ENCODE results near the gene FLRT2. TPM values are rescaled to one million over a fixed set of nuclear protein-coding genes. Genes with fewer than 3 reads are reported as not detected.

The FLRT2 gene
- total RNA-seq, 1 experiment from 2014 or later, result 0.17 TPM

- ChIA-PET CTCF (no interaction called here), RAD21 (ENCODE audit: low non-redundant PET in 1 of 2, low total read pairs in 2 of 2, uncharacterized antibody in 2 of 2, unreplicated experiment in 2 of 2) (no interaction called here), POLR2A (no interaction called here)
- Histone ChIP-seq H3K9me3 (ENCODE audit: control insufficient read depth in 1 of 2, insufficient read depth in 1 of 2, low read depth in 1 of 2, low read length in 2 of 2) (peaks cover 2 to 20% of the 10 kb centered on the region in 2 experiments; a peak in 2 of 4 replicates), H4K20me1 (ENCODE audit: insufficient read depth) (no peaks in the 10 kb centered on the region), H3K9ac (ENCODE audit: low read length) (no peak overlapping the region), H3K27me3 (ENCODE audit: insufficient read depth, low read length) (no peaks in the 10 kb centered on the region), H3K9me2 (ENCODE audit: insufficient read depth) (no peaks in the 10 kb centered on the region), H3K4me3 (replicated peaks in 1 of 2; ENCODE audit: low read depth in 1 of 2, low read length in 2 of 2) (no peak overlapping the region), H3K27ac (ENCODE audit: low read depth, low read length) (no peak overlapping the region), H3K36me3 (ENCODE audit: control insufficient read depth in 1 of 2, insufficient read depth in 2 of 2, low read length in 2 of 2) (no peaks in the 10 kb centered on the region), H3K4me1 (ENCODE audit: control insufficient read depth in 1 of 2, insufficient read depth in 2 of 2, low read length in 2 of 2) (no peaks in the 10 kb centered on the region), H3K79me2 (ENCODE audit: insufficient read depth, low read length) (no peaks in the 10 kb centered on the region), H3K4me2 (ENCODE audit: low read length) (no peak overlapping the region), H2AFZ (ENCODE audit: low read depth, low read length, poor library complexity, severe bottlenecking) (no peak overlapping the region)
- intact Hi-C loops (cut with micrococcal nuclease), result no loop called here
- no peak for DNase-seq (ENCODE audit: low read depth, low spot score)
- TF ChIP-seq ZBTB33 (IDR thresholded peaks at IDR 0.05; ENCODE audit: extremely low read depth, insufficient replicate concordance, low read length) (no peak), TCF7L2 (IDR thresholded peaks at IDR 0.05; ENCODE audit: borderline replicate concordance, extremely low read depth, insufficient read depth, insufficient read length) (no peak), SRF (IDR thresholded peaks at IDR 0.05; ENCODE audit: low read depth) (no peak), POLR2A (IDR thresholded peaks at IDR 0.05; ENCODE audit: borderline replicate concordance, extremely low read depth, insufficient read depth, insufficient read length) (no peak), CEBPB (IDR thresholded peaks at IDR 0.05; ENCODE audit: low read depth) (no peak), FOSL1 (IDR thresholded peaks at IDR 0.05; ENCODE audit: low read depth) (no peak), CBX3 (IDR thresholded peaks at IDR 0.05; ENCODE audit: low read depth) (no peak), SIN3A (IDR thresholded peaks at IDR 0.05; ENCODE audit: low read depth) (no peak), SP1 (IDR thresholded peaks at IDR 0.05; ENCODE audit: low read depth) (no peak), ZNF274 (IDR thresholded peaks at IDR 0.05; ENCODE audit: low read depth, low read length) (no peak), ZFX (IDR thresholded peaks at IDR 0.05) (no peak), CTCF (IDR thresholded peaks at IDR 0.05 in 2 of 3, conservative IDR thresholded peaks at IDR 0.05 in 1 of 3; ENCODE audit: borderline replicate concordance in 1 of 3, insufficient read depth in 1 of 3, low read depth in 2 of 3, low read length in 2 of 3) (no peak), EZH2 (IDR thresholded peaks at IDR 0.05) (no peak), RAD21 (IDR thresholded peaks at IDR 0.05; ENCODE audit: low read depth) (no peak), POLR2AphosphoS5 (IDR thresholded peaks at IDR 0.05; ENCODE audit: low read depth, low read length) (no peak), YY1 (IDR thresholded peaks at IDR 0.05; ENCODE audit: extremely low read depth, insufficient replicate concordance, low read depth, low read length) (no peak), ELF1 (IDR thresholded peaks at IDR 0.05; ENCODE audit: borderline replicate concordance, low read depth) (no peak), EGR1 (IDR thresholded peaks at IDR 0.05; ENCODE audit: low read depth) (no peak)
- TF ChIP-seq, protein P1, sequence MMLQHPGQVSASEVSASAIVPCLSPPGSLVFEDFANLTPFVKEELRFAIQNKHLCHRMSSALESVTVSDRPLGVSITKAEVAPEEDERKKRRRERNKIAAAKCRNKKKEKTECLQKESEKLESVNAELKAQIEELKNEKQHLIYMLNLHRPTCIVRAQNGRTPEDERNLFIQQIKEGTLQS (IDR thresholded peaks at IDR 0.05), result no peak
- TF ChIP-seq, protein P2, sequence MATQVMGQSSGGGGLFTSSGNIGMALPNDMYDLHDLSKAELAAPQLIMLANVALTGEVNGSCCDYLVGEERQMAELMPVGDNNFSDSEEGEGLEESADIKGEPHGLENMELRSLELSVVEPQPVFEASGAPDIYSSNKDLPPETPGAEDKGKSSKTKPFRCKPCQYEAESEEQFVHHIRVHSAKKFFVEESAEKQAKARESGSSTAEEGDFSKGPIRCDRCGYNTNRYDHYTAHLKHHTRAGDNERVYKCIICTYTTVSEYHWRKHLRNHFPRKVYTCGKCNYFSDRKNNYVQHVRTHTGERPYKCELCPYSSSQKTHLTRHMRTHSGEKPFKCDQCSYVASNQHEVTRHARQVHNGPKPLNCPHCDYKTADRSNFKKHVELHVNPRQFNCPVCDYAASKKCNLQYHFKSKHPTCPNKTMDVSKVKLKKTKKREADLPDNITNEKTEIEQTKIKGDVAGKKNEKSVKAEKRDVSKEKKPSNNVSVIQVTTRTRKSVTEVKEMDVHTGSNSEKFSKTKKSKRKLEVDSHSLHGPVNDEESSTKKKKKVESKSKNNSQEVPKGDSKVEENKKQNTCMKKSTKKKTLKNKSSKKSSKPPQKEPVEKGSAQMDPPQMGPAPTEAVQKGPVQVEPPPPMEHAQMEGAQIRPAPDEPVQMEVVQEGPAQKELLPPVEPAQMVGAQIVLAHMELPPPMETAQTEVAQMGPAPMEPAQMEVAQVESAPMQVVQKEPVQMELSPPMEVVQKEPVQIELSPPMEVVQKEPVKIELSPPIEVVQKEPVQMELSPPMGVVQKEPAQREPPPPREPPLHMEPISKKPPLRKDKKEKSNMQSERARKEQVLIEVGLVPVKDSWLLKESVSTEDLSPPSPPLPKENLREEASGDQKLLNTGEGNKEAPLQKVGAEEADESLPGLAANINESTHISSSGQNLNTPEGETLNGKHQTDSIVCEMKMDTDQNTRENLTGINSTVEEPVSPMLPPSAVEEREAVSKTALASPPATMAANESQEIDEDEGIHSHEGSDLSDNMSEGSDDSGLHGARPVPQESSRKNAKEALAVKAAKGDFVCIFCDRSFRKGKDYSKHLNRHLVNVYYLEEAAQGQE (IDR thresholded peaks at IDR 0.05; ENCODE audit: low read depth), result no peak
- BruUV-seq (replicated peaks), result no TSS peak
- ATAC-seq, result no peak
These were observed 682 bp downstream of the FLRT2 start for GRCh38 chr14:85530626-85531025.

All from HCT116 (cell line).